Bone marrow (tissue), 2 donors: ENCODE measurements around the gene NSL1.

Experiments
- DNase-seq, 2 donors: peaks; one replicate each; lab custom pipeline; 2025; lab: John Stamatoyannopoulos, UW

NSL1 gene

GRCh38 chr1:212703991-212704564 is 87.5 kb downstream of the NSL1 start:
- no peak for DNase-seq

DNA sequence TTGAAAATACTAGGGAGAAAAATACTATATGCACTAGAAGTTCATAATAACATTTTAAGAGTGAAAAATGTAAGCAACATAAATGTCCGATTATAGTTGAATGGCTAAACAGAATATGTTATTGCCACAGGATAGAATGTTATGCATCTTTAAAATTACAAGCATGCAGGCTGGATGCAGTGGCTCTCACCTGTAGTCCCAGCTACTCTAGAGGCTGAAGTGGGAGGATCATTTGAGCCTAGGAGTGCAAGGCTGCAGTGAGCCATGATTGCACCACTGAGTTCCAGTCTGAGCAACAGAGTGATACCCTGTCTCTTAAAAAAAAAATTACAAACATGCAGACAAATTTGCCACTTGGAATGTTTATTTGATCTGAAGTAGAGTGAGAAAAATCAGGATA is 88.9 kb downstream of the NSL1 start:
- DNase-seq: no peak

DNA sequence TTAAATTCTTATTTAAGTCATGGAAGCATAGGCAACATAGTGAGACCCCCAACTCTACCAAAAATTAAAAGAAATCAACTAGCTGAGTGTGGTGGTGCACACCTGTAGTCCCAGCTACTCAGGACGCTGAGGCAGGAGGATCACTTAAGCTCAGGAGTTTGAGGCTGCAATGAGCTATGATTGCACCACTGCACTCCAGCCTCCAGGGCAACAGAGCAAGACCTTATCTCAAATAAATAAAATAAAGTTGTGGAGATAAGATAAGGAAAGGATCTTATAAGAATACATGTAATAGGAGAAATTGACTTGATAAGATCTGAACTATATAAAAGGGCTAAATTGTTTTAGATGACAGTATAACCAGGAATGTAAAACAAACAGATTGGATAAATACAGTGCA is 89.7 kb downstream of the NSL1 start:
- DNase-seq: no peak

DNA sequence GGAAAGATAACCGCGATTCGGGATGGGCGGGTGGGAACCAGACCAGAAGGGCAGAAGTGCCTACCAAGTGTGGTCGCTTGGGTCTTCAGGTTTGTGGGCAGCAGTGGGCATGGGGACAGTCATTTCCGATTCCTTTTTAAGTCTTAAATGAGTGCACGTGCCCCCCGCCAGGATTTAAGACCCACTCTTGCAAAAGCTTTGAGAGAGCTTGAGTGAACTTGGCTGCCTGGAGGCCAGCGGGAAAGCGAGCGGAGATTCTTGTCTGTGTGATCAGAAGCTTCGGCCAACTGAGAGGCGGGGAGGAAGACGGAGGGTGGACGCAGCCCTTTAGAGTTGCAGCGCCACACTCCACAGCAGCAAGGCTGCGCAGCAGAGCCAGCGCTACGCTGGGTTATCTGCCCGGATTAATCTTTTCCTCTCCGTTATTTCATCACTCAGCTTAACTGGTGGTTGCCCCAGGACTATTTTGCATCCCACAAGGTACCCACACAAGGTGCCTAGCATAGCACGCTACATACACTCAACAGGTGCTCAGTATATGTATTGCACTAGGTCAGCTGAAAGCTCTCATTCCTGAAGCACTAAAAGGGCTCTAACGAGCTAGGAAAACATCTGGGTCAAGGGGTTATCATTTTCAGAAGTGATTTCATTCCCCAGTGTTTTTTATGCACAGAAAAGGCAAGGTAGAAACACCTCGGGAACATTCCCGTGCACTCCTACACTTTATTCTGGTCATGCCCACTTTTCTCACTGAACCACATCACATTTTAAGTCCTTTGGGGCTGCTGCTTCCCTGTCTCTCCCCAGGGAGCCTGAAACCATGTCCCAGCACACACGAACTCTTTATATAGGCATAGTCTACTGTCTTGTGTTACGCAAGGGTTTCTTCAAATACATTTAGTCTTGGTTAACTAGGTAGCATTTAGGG is 90.4 kb downstream of the NSL1 start:
- DNase-seq: no peak

GRCh38 chr1:212700223-212700891 is 91.2 kb downstream of the NSL1 start:
- DNase-seq: no peak

GRCh38 chr1:212699625-212700222 is 91.9 kb downstream of the NSL1 start, which contains the start of gene BATF3:
Gene BATF3, minus strand, starts transcription at chr1:212699840. Its CDS starts 78 bp downstream, at chr1:212699762.
- no peak for DNase-seq

DNA sequence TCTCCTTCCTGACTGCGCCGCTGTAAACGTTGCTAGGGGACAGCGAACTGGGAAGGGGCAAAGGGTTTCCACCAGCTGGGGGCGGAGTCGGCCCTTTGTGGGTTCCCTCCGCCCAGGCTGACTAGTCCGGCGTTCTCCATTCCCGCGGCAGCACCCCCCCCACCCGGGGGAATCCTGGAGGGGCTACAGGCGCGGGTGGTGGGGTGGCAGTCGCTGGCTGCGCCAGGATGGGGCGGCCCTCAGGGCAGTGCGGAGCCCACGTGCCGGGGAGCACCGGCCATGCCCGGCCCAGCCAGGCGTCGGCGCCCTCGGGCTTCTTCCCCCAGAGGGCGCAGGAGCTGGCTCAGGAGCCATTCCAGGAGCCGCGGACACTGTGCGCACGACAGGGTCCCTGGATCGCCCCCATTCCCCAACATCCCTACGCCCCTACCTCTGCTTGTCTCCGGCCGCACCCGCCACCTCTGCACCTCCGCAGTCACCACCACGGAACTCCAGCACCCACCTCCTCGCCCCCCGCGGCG is 92.4 kb downstream of the NSL1 start:
- DNase-seq: peak in 1 of 2 donors; percentile 35

GRCh38 chr1:212698467-212699103 is 93.0 kb downstream of the NSL1 start:
- DNase-seq: no peak

DNA sequence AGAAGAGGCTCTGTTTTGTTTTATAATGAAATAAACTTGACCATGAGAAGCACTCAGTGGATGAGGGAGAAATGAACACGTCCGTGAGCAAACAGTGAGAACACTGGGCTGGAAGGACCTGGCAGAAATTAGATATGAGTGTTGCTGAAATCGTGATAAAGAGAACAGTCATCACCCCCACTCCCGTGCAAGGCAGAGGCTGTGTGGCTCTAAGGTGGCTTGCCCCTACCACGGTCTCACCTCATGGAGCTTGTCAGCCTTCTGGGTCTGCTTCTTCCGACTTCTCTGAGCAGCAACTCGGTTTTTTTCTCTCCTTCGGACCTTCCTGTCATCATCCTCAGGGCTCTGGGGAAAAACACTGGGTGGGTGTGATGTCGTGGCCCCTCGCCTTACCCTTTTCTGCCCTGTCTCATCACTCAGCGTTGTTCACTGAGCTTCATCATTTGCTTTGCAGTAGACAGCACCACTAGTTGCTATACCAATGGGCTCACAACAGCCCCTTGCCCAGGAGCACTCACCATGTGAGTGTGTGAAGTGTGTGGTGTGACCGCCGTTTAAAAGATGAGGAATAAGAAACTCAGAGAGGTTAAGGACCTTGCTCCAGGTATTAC is 94.8 kb downstream of the NSL1 start:
- no peak for DNase-seq

GRCh38 chr1:212692774-212693644 is 98.6 kb downstream of the NSL1 start:
- DNase-seq: no peak

- no peak for DNase-seq
Observed at GRCh38 chr1:212691561-212692071, 100.0 kb downstream of the NSL1 start.

DNA sequence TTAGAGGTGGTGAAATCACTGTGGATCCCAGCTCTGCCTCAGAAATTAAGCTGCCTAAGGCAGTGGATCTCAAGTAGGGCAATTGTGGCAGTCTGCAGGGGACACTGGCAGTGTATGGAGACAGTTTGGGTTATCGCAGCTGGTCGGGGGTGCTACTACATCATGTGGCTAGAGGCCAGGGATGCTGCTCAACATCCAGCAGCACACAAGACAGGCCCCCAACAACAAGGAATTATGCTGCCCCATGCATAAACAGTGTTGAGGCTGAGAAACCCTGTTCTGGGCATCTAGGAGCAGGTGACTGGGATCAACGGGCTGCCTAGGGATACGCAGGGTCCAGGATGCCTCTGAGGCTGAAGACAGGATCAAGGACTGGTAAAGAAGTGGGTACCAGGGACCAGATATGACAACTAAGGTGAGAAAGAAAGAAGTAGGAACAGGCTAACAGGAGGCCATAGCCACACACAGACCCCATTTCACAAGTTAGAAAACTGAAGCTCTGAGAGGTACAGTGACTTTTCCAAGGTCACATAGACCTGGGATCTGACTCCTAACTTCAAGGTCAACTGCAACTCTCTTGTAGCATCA is 100.7 kb downstream of the NSL1 start:
- DNase-seq: no peak

DNA sequence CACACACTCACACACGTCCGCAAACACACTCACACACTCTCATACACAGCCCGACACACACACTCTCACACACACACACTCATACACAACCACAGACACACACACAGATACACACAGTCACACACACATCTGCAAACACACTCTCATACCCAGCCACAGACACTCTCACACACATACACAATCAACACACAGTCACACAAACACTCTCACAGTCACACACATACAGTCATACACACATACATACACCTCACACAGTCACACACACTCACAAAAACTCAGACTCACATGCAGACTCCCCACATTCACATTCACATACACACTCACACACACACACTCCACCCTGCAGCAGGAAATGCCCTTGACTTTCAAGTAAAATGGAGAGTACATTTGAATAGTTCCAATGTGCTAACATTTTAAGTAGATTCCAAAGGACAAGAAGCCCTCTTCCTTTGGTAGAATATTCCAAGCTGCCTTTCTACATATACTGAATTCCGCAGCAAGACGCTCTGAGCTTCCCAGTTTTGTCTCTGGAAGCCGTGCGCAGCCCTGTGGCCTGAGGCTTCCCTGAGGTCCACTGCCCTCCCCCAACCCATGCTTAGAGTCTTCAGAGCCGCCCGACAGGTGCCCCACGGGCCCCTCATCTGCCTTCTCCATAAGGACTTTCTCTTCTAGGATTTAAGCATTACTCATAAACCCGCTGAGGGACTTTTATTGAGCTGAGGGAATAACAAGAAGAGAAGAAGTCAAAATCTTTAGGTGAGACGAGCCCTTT is 101.6 kb downstream of the NSL1 start:
- DNase-seq: no peak

GRCh38 chr1:212689196-212689725 is 102.3 kb downstream of the NSL1 start:
- no peak for DNase-seq

DNA sequence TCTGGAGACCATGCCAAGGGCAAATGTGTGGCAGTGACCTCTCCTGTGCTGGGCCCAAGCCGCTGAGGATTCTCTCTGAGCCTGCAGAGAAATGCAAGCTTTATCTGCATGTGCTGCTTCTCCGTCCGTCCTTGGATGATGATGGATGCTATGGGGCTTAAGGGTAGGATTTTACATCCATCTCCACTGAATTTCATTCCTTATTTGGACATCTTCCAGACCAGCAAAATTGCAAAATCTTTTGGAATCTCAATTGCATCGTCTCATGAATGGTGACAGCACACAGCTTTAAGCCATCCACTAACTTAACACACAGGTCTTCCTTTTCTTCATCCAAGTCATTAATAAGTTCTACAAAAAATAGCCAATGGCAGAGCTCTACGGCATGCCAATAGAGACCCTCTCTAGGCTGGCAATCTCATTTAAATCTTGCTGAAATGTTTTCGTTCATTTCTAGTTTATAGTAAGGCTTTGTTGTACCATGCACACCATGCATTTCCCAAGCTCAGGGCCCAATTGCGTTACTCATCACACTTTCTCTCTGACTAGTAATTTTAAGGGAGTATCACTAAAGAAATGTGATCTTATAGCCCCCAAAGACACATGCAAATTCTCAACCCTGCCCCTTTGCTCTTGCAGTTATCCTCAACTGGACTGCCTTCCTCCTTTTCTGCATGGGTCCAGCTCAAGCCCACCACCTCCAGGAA is 103.1 kb downstream of the NSL1 start:
- DNase-seq: no peak

GRCh38 chr1:212687811-212688210 is 103.8 kb downstream of the NSL1 start:
- DNase-seq: no peak

GRCh38 chr1:212686591-212686990 is 105.0 kb downstream of the NSL1 start:
- no peak for DNase-seq

DNA sequence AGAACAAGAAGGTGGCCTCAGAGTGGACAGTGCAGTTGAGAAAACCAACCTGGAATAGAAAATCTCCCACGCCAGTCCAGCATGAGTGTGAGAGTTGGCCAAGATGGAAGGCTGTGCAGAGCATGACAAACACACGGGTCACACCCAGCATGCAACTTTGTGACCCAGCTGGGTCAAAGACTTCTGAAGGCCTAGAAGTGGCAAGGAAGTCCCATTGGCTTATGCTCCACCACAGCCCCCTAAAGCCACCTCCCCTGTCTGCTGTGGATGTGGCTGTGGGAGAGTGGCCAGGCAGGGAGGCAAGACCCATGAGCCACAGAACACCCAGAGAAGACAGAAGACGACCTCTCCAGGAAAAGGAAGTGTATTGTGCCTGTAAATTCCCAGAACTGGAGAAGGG is 105.5 kb downstream of the NSL1 start:
- no peak for DNase-seq
